GM18507 (cell line): ENCODE data around the gene KPNA5.
"Not testable (repeated sequence)": the region's sequence is repeated elsewhere in the genome, so short reads cannot be mapped to it uniquely, and the experiment has no call there.

Experiments used
- DNase-seq: peaks from one replicate; pipeline ENCODE4 v3.0.0; 2011; ENCODE audit warnings: low read depth; ENCODE audit not compliant: insufficient read length; ENCODE audit errors: extremely low spot score
- FAIRE-seq: peaks from 2 replicates; lab custom pipeline; 2011; peaks lifted over from hg19 to GRCh38; lab: Jason Lieb, UNC

The KPNA5 gene

DNA sequence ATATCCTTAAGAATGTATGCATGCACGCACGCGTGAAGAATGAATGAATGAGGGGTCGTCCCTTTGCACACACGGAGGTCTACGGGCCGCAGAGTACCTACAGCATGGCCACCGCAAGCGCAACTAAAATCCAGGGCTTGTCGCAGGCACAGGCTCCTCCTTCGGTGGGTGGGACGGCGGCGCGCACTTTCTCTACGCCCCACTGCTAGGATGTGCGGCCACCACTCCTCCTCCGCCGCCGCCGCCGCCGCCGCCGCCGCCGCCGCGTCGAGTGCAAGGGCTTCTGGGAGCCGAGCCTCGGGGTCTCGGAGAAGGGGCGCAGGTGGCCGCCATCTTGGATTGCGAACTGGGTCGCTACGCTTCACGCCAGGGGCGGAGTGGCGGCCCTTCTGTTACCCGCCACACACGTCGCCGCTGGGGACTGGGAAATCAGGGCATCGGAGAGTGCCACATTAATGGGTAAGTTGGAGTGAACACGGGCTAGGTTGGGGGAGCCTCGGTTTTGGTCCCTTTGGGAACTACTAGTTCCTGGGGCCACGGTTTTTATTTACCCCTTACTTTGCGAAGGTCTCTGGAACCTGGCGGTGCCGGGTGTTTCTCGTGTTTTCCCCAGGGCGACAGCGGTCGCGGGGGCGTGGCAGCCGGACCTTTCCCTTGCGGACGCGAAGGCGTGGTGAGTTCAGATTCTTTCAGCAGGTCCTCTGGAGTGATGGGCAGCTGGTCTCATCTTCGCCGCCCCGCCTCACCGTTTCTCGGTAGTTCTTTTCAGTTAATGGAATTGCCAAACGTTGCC lies at the start of gene KPNA5:
KPNA5 (plus strand) TSS at position 332 of the 793 bp plus-strand sequence; CDS start at position 456, 124 bp downstream.
- DNase-seq (peak; percentile 74), FAIRE-seq (peak; percentile 93)

DNA sequence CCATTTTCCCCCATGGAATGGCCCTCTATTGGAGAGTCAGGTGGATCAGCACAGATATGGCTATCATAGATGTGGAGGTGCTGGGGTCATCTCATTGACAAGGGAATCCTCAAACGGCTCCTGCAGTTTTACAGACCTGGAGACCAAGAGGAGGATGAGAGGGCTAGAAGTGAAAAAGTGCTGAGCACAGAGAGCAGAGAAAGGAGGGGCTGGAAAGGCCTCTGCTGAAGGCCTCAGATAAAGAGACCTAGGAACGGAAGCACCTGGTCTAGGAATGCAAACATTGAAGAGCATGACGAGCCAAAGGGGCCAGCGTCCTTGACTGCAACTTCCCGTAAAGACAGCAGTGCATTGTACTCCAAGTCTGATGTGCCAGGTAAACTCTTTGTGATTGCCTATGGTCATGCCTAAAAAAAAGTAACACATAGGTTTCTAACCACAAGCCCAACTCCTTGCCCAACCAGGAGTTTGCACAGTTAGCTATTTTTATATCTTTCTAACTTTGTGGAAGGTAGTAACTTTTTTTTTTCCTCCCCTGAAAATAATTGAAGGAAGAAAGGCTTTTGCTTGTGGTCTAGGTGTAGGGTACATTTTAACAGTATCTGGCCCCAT lies 49.5 kb upstream of the KPNA5 start:
- no peak for DNase-seq
- no peak for FAIRE-seq

DNA sequence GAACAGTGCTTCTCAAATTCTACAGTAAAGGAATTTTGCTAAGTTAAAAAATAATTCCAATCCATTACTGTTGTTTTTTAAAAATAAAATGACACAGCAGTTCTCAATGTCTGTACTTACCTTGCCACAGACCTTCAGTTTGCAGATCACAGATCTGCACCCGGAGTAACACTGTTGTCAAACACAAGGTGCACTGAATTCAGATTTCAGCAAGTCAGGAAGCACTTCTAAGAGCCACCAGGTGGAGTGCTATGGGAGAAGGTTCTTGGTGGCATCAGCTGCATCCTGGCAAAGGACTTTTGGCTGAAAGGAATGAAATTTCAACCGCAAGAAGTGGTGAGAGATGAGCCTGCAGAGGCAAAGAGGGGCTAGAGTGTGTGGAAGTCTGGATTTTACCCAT lies 47.3 kb upstream of the KPNA5 start:
- FAIRE-seq (peak; percentile 31), DNase-seq (no peak)

DNA sequence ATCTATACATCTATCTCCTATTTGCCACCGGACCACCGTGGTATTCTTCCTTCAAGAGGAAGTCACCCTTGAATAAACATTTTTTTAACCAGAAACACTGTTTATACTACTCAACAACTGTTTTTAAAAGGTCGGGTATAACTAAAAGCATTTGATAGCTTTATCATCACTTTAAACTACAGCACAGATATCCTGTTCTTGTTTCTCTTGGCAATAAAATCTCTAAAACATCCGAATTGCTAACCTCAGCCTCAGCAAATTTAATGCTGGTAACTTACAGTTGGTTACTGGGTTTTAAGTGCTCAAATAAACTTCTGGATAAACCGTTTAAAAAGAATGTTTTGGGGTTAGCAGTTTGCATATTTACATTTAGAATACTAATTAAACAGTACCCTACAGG lies 32.9 kb upstream of the KPNA5 start:
- no peak for FAIRE-seq

DNA sequence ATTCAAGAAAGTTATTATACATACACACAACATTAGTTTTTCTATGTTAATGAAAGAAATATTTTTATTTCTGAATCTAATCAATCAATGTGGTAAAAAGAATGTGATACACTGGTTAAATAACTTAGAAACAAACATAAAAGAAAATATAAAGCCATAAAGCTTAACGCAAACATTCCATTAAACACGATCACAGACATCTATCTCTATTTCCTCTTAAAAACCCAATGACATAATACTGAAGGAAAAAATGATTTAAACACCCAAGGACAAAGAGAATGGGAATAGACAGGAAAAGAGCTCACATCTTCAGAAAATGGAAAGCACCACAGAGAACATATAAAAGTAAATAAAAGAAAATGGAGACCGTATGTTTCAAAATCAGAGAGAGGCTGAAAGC lies 31.9 kb upstream of the KPNA5 start:
- FAIRE-seq = no peak
- no peak for DNase-seq

More for the DNA sequence above, 32.9 kb upstream of the KPNA5 start:
- DNase-seq = no peak

DNA sequence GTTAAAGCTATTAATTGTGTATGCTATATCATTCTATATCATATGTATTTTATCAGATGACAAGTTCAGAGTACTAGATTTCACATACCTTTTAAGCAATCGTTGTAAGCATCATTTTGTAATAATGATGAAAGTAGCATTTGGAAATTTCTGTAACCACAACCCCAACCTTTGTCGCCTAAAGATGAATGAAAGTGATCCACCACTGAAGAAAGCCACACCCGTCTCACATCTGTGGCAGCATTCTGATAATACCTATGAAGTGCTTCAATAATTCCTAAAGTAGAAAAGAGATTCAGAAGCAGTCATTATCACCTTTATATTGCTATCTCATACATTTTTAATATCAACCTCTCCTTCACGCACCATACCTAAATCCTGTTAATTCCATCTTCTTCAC lies 29.1 kb upstream of the KPNA5 start:
- FAIRE-seq = no peak
- DNase-seq = no peak

DNA sequence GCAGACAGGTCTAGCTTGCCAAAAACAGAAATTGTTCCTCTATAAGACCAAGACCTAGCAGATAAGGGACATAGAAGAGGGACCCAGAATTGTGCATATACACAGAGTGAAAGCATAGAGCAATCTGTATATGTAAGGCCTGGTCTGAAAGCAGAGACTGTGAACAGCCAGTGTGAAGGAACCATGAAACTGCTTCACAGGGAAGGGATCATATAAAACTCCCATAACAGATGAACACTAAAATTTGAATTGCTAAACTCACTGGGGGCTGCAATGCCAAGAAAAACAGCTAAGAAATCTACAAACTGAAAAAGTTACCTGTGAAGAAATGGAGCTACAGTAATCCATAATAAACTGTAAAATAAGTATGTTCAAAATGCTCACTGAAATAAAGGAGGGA lies 19.4 kb upstream of the KPNA5 start:
- FAIRE-seq = no peak
- no peak for DNase-seq

DNA sequence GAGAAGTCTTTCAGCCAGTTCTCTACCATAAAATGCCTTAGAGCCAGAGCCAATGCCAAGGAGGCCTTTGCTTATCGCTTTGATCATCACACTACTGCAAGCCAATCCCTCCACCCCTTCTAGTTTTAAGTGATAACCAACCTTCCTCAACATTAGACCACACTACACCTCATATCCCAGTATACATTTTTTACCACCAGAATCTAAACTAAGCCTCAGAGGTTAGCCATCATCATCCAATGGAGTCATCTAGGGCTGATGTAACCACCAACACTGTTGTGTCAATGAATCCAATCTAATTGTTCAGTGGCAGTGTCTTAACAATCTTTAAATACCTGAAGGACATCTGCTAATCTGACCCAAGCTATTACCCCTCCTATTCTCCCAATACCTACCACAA lies 18.8 kb upstream of the KPNA5 start:
- FAIRE-seq = peak; percentile 48
- DNase-seq = no peak

DNA sequence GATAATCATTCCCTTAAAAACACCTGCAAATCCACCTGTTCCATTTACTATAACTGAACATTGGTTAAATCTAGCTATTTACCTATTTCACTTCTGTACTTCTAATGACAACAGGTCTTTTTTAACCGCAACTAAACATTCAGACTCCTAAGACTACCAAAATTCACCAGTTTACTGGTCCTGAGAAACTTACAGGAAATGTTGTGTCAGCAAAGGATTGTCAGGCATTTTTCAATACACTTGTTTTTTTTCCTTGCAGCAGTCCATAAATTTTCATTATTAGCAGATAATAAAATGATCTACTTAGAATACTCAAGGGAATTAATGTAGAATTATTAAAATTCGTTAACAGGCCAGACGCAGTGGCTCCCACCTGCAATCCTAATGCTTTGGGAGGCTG lies 17.7 kb upstream of the KPNA5 start:
- DNase-seq = no peak
- no peak for FAIRE-seq

DNA sequence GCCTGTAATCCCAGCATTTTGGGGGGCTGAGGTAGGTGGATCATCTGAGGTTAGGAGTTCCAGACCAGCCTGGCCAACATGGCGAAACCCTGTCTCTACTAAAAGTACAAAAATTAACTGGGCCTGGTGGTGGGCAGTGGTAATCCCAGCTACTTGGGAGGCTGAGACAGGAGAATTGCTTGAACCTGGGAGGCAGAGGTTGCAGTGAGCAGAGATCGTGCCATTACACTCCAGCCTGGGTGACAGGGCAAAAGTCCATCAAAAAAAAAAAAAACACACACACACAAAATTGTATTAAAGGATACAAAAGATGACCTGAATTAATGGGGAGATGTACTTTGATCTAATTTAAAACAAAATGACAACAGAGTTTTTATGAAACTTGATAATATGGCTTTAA lies 16.8 kb upstream of the KPNA5 start:
- not testable (repeated sequence) for DNase-seq, FAIRE-seq

DNA sequence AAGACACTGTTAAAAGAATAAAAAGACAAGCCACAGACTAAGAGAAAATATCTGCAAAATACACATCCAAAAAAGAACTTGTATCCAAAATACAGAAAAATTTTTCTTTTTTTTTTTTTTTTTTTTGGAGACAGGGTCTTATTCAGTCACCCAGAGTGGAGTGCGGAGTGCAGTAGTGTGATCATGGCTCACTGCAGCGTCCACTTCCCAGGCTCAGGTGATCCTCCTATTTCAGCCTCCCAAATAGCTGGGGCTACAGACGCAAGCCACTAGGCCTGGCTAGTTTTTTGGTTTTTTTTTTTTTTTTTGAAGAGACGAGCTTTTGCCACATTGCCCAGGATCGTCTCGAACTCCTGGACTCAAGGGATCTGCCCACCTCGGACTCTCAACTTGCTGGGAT lies 15.5 kb upstream of the KPNA5 start:
- DNase-seq (no peak), FAIRE-seq (no peak)

DNA sequence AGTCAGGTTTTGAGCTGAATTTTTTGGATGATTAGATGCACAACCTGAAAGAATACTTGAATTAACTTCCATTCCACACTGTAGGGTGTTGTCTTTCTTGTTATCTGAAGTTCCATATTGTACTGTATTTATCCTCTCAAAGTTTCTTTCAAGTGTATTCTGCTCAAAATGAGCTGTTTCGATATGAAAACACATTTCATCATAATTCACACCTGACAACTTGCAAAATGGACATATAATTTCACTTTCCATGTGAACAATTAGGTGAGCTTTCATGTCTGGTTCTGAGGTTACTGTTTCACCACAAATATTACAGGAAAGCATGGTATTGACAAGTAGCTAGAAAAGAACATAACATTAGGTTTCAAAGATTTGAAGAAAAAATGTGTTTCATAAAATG lies 14.1 kb upstream of the KPNA5 start:
- DNase-seq (no peak), FAIRE-seq (peak; percentile 82)

DNA sequence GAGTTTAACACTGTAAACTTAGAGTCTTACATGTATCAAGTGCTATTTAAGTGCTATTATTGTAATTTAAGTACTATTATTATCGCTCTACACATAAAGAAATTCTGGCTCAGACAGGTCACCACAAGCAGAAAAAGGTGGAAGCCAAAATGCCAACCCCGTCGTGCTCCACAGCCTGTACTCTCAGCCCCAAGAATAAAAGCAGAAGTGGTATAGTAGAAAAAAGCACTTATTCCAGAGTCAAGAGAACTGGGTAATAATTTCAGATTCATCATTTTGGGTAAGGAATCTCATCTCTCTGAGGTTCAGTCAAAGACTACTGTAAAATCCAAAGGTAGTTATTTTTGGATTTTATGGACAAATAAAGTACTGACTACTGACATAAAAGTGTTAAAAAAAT lies 13.4 kb upstream of the KPNA5 start:
- DNase-seq (no peak), FAIRE-seq (peak; percentile 21)

DNA sequence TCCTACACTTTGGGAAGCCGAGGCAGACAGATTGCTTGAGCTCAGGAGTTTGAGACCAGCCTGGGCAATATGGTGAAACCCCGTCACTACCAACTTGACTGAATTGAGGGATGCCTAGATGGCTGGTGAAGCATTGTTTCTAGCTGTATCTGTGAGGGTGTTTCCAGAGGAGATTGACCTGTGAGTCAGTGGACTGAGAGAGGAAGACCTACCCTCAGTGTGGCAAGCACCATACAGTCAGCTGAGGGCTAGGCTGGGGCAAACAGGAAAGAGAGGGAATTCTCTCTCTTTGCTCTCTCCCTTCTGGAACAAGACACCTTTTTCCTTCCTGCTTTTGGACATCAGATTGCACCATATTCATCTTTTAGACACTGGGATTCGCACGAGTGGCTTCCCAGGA lies 8.7 kb upstream of the KPNA5 start:
- DNase-seq = no peak
- FAIRE-seq = no peak

DNA sequence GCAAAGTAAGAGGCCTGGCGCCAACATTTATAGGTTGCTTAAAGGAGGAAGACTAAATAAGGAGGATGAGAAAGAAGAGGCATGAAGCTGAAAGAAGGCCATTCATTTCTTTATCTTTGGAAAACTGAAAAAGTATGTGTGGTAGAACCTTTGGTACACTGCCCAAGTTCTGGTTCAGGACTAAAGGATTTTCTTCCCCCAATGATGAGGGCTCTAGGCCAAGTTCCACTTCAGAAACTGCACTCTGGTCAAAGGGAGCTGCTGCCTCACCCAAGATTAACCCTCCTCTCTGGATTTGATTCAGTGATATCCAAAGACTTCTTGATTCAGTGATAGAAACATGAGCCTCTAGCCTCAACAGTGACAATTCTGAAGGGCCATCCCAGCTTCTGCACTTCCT lies 5.0 kb upstream of the KPNA5 start:
- DNase-seq (no peak), FAIRE-seq (no peak)

DNA sequence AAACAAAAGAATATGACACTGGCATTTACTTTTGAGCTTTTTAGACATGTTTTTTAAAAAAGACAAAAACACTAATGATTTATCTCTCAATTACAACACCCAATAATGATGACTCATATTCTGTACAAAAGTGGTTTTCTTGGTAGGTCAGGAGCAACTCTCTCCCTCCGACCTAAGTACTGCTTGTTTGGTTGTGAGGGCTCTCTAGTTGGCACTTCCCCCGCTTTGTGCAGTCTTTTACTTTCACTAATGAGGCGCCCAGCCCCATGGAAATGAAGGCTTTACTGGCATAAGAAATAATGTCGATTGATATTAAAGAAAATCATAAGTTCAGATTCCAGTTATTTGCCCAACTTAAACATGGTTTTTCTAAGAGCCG lies 1.3 kb downstream of the KPNA5 start:
- DNase-seq (no peak), FAIRE-seq (peak; percentile 60)

DNA sequence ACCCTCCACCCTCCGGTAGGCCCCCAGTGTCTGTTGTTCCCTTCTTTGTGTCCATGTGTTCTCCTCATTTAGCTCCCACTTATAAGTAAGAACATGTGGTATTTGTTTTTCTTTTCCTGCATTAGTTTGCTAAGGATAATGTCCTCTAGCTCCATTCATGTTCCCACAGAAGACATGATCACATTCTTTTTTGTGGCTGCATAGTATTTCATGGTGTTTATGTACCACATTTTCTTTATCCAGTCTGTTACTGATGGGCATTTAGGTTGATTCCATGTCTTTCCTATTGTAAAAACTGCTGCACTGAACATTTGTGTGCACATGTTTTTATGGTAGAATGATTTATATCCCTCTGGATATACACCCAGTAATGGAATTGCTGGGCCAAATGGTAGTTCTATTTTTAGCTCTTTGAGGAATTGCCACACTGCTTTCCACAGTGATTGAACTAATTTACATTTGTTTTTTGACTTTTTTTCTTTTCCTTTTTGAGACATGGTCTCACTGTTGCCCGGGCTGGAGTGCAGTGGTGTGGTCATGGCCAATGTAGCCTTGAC lies 4.5 kb downstream of the KPNA5 start:
- DNase-seq (no peak), FAIRE-seq (no peak)

DNA sequence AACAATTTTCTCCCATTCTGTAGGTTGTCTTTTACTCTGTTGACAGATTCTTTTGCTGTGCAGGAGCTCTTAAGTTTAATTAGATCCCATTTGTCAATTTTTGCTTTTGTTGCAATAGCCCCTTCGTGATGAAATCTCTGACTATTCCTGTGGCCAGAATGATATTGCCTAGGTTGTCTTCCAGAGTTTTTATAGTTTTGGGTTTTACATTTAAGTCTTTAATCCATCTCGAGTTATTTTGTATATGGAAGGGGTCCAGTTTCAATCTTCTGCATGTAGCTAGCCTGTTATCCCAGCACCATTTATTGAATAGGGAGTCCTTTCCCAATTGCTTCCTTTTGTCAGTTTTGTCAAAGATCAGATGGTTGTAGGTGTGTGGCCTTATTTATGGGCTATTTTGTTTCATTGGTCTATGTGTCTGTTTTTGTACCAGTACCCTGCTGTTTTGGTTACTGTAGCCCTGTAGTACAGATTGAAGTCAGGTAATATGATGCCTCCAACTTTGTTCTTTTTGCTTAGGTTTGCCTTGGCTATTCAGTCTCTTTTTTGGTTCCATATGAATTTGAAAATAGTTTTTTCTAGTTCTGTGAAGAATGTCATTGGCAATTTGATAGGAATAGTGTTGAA lies 5.6 kb downstream of the KPNA5 start:
- not testable (repeated sequence) for DNase-seq, FAIRE-seq

DNA sequence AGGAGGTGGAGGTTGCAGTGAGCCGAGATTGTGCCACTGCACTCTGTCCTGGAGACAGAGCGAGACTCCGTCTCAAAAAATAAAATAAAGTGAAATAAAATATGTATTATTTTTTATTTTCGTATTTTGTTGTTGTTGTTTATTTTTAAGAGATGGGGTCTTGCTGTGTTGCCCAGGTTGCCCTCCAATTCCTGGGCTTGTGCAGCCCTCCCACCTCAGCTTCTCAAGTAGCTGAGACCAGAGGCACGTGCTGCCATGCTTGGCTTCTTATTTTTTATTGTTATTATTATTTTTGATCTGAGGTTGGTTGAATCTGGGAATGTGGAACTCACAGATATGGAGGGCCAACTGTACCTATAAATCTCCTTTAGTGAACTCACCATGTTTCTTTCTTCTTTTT lies 10.1 kb downstream of the KPNA5 start:
- FAIRE-seq (no peak), DNase-seq (no peak)

DNA sequence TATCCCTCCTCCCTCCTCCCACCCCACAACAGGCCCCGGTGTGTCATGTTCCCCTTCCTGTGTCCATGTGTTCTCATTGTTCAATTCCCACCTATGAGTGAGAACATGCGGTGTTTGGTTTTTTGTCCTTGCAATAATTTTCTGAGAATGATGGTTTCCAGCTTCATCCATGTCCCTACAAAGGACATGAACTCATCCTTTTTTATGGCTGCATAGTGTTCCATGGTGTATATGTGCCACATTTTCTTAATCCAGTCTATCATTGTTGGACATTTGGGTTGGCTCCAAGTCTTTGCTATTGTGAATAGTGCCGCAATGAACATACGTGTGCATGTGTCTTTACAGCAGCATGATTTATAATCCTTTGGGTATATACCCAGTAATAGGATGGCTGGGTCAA lies 11.9 kb downstream of the KPNA5 start:
- DNase-seq, FAIRE-seq: not testable (repeated sequence)
